GM18517 (cell line): ENCODE measurements around the gene KLHL29.

Experiments
- ATAC-seq: cut with Tn5 transposase; IDR thresholded peaks from one replicate; pipeline ENCODE4 v1.9.1; 2021; ENCODE audit warnings: mild to moderate bottlenecking, moderate library complexity; ENCODE audit not compliant: unreplicated experiment

Gene KLHL29

DNA sequence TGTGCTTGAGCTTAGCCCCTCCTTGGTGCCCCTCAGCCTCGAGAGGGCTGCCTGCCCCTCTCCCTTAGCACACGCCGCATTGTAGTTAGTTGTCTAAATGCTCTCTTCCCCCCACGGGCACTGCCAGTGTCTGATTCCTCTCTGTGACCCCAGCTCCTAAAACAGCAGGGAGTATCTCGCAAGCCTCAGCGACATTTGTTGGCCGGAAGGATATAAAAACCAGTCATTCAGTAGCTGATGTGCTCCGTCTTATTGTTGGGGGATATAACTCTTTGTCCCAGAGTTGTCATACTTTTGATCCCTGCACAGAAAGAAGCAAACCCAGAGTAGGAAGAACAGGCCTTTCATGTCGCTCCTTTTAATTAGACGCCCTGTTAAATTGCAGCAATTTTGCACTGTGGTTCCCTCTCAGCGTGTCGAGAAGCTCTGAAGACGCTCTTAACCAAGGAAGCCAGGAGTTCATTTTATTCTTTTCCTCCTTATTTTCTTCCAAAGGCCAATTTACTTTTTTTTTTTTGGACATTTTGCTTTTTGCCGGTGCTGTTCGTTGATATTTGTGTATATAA, 201.8 kb downstream of the KLHL29 start:
- no peak for ATAC-seq

DNA sequence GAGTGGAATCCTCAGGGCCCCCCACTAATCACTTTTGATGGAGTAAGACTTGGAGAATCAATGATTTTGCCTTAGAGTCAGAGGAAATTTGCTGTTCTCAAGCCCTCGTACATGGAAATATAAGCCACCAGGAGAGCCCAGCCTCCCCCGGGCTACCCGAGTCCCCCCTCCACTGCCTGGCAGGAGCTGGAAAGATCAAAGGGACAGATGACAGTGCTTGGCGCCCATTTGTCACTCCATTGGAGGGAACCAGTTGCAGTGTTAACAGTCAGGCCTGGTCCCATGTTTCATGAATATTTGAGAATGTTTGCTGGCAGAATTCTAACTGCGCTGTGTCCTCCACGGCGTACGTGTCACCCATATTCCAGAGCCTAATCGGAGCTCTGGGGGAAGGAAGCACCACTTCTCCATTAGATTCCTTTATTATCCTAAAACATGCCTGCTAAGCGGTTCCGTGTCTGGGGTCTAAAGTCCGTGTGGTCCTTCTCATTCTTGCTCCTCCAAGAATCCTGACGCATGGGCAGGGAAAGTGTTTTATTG, 202.4 kb downstream of the KLHL29 start:
- ATAC-seq: no peak

DNA sequence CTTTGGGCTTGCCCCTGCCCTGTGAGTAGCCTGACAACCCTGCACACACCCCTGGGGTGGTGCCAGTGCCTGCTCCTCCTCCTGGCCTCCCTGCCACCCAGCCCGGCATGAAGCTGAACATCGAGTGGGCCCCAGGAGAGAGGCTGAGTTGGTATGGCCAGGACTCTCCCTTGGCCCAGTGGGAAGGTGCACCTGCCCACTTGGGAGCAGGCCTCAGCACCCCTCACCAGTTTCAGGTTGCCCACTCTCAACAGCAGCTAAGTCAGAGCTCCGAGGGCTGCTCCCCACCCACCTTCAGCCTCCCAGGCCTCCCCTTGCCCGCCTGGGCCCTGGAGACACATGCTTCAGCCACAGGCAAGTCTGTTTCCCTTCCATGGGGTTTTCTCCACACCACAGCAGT, 203.1 kb downstream of the KLHL29 start:
- ATAC-seq: no peak

DNA sequence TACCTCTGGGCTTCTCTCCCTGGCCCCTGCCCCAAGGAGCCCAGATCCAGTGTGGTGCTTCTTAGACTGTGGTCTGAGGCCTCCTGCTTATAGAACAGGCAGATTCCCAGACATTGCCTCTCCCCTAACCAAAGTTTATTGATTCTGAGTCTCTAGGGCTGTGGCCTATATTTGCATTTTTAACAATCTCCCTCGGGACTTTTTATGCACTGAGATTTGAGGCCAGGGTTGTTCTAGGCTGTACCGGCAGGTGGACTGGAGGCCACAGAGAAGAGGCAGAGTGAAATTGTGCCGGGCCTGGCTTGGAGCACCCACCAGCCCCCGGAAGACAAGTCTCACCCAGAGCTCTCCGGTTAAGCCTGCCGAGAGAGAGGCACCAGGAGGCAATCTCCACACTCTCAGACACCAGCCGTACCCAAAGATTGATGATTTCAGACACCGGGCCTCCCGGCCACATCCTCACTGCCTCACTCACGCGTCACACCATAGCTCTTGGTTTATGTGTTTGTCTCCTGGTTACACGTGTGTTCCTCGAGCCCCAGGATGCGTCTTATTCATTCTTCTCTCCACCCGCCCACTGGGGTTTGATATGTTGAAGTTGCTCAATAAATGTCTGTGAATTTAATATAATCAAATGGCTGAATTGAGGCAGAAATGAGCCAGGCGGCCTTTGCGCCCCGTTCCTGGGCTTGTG, 203.7 kb downstream of the KLHL29 start:
- no peak for ATAC-seq

DNA sequence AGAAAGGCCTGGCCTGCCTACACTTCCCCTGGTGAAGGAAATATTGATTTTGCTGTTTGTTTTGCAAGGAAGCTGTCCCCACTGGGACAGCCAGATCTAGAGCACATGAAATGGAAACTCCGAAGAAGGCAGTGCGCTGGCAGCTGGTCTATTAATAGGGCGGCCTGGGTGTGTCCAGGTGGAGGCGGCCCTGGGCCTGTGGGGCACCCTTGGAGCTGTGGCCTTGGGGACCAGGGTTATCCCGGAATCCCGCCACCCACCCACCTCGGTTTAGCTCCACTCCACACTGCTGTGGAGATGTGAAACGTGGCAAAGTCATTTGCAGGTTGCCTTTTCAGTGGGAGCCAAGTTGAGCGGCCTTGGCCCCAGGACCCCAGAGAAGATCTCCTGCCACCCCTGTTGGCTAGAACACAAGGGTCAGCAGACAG, 204.3 kb downstream of the KLHL29 start:
- ATAC-seq: no peak

DNA sequence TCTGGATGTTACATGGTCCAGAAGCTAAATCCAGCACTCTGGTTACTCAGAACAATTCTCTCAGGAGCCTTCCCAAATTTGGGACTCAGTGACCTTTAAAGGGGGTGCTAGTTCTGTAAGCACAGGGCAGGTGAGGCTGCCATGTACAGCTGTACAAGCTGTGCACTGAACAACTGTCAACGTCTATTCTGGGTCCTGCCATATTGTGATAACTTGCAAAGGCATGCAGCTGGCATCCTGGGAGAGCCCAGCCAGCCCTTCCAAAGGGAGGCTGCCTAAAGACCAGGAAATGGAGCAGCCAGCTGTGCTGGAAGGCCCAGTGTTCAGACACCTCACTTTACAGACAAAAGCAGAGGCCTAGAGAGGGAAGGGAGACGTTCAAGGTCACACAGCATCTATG, 204.8 kb downstream of the KLHL29 start:
- ATAC-seq: no peak

DNA sequence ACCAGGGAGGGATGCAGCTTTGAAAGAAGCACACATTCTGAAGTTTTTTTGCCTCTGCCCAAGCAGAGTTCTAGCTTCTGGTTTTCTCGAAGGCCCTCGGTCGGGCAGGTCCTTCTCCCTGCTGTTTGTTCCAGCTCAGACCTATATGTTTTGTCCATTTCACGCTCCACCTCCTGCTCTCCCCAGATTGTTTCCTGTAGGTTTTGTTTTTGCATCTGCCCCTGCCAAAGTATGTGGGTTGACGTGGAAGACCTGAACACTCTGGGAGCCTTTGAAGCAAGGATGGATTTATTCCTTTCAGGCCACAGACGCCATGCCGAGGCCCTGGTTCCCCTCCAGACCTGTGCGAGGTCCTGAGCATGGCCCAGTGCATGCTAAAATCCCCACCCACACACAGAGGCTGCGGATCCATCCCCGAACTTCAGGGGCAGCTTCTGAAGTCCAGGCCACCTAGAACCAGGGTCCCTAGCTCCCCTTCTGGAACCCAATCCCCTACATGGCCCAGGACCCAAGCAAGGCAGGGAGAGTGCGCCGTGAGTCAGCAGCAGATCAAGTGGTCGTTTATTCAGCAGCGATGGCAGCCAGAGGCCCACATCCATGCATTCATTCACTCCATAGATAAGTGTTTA, 205.4 kb downstream of the KLHL29 start:
- ATAC-seq: no peak

DNA sequence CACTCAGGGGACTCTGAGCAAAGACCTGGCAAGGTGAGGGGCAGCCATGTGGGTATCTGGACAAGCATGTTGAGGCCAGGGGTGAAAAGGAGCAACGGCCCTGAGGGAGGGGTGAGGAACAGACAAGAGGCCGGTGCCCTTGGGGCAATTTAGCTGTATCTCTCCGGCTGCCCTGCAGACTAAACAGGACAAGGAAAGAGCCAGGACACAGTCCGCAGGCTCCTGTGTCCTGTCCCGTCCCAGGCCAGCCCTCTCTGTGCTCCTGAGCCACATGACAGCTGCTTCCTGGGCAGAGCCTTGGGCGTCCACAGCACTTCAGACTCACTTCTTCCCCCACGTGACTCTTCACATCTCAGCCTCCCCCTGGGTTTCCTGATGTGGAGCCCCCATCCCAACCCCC, 206.1 kb downstream of the KLHL29 start:
- no peak for ATAC-seq

DNA sequence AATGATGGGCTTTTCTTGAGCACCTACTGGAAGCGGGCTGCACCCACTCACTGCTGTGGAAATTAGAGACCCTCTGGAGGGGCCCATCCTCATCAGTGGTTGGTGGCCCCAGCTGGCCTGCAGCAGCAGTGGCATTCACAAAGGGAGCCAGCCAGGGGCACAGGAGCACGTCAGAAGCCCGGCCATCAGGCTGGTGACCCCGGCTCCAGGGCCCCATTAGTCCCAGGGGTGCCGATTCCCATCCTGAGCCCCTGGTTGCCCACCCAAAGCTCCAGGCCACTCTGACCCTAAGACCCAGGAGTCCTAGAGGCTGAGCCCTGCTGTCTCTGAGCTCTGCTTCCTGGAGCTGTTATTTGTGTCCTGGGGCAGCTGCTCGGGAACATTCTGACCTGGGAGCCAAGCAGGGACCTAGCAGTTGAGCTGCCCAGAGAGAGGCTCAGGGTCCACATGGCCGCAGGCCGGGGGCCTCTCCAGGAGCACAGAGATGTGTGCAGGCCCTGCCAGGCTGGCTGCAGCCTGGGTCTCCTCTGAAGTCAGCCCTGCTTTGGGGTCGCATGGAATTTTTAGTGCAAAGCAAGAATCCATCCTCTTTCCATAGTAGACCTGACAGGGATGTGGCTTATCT, 207.2 kb downstream of the KLHL29 start:
- no peak for ATAC-seq

DNA sequence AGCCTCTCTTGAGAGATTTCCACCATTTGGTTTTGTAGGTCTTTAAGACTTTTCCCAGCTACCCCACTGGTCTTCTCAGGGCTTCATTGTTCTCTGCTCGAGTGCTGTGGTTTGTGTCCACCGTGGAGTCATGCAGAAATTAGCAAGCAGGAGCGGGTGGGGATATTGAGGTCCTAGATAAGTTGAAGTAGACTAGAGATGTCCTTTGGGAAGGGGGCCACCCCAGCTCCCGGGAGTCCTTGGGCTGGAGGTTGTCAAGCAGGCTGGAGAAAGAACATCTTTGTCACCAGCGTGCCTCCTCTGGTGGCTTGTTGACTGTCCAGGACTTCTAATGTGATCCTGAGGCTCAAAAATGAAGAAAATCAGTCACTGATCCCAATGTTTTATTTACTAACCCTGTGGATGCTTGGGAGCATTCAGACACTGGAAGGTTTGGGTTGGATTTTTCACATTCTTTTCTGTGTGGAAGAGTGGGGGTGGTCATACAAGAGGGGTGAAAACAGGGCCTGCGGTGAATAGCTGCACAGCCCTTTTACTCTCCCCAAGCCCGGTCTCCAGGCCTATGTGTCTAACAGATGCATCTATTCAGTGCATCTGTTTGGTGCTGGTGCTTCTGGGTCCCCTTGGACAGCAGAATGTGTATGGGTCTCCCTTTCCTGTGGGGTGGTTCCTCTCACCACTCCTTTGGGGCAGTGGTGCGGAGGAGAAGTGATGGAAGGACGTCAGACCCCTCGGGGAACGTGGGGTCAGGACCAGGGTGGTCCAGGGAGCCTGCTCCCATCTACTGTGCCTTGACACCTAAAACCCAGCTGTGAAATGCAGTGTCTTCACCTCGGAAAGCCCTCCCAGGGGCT, 208.1 kb downstream of the KLHL29 start:
- ATAC-seq: no peak

DNA sequence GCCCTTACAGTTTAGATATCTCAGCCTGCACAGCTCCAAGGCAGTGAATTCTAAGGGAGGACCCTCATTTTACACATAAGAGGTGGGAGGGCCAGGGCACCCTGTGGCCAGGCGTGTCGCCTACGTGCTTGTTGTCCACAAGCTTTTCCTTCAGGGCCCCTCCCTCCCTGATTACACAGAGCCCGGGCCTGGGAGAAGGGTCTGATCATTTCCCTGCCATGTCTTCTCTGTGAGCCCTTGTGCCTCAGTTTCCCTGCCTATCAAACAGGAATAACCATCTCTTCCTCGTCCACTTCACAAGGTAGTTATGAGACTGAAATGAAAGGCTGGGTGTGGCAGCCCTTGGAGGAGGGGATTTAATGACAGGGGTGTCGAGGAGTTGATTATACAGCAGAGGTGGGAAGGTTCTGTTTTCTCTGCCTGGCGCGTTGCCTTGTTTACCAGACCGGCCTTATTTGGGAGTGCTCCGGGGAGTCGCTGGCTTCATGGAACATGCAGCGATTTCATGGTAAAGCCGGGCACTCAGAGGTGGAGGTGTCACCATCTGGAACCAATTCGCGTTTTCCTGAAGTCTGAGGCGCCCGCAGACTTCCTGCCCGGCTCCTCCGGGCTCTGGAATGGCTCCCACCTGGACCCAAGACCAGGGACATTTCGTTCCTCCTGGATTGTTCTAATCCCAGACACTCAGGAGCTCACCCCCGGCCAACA, 208.9 kb downstream of the KLHL29 start:
- ATAC-seq: no peak

DNA sequence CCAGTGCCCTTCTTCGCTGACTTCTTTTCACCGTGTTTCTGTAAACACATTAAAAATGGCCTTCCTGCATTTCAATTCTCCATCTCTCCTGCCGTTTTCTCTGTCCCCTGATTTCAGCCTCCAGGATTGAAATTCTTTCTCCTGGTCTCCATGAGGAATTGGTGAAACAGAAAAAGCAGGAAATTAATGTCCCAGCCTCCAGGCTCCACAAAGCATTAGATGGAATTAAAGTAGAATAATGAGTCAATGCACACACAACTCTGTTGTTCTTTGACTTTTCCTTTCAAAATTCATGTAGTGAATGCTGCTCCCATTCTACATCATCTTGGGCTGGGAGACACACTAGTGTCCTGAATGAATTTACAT, 209.5 kb downstream of the KLHL29 start:
- ATAC-seq: no peak

DNA sequence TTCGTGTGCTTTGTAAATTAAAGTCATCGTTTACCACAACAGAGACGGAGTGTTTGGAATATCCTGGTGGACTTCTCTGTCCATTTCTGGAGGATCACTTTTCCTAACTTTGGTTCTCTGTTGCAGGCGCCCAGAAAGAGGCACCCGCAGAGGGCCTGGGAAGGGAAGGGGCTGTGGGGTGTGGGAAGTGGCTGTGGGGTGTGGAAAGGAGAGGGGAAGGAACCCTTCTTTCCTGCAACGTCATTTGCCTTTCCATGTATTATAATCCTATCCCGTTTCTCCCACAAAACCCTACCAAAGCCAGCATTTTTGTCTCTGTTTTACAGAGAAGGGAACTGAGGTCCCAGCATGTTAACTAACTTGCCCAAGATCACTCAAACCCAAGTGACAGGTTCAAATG, 210.0 kb downstream of the KLHL29 start:
- no peak for ATAC-seq

DNA sequence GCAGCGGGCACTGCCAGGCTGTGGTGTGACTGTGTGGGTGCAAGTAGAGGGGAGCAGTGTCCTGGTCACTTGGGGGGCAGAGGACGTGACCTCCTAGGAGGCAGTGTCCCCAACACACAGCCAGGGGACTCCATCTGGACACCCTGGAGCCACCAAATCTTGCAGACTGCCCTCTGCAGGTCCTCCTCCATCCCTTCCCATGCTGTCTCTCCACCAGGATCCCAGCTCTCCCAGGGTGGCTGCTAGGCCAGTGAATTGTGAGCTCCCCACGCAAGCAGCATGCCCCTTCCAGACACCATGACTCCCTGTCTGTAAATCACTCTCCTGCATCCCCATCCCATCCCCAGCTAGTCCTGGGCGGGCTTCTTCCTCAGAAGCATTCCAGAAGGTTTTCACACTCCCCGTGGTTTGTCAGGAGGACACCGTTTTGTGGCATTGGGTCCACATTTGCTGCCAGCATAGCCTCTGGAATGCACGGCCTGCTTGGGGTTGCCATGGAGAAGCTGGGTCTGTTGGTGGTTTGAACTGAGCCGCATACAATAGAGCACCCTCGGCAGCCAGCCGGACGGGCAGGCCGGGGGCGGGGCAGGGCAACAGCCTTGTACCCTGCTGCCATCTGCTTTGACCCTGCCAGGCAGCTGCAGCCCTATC, 210.7 kb downstream of the KLHL29 start:
- no peak for ATAC-seq

DNA sequence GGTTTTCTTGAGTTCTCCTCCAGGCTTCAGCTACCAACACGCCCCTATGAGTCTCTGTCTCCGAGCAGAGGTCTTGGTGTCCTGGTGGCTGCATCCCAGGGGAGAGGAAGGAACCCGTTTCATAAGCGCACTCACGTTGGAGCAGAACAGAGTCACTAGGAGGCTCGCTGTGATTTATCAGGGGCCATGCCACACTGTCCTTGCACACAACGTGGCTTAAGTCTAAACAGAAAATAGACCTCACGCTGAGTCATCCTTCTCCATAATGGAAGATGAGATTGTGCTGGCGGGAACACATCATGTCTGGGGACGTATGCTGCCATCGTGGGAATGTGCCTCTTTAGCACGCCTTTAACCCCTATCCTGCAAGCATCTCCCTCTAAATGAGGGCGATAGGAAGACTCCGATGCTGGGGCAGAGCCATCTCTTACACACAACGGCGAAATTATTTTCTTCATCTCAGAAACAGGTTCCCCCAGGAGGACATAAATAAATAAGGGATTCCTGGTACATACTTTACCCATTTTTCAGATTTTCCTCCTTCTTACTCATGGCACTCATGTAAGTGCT, 211.4 kb downstream of the KLHL29 start:
- no peak for ATAC-seq

DNA sequence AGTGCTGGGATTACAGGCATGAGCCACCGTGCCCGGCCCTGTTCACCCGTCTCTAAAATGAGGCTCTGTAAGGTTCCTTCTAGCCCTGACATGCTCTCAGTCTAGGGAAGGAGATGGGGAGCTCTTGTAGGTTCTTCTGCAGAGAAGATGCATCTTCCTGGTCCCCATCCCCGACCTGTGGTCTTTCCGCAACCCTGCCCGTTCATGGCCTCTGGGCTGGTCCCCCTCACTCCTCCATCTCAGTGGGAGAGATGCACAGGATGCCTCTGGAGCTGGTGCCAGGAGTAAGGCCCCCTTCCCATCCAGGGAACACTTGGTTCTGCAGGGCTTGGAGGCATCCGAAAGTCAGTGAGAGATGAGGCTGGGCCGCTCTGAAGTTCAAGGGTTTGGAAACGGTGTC, 212.7 kb downstream of the KLHL29 start:
- ATAC-seq: no peak

DNA sequence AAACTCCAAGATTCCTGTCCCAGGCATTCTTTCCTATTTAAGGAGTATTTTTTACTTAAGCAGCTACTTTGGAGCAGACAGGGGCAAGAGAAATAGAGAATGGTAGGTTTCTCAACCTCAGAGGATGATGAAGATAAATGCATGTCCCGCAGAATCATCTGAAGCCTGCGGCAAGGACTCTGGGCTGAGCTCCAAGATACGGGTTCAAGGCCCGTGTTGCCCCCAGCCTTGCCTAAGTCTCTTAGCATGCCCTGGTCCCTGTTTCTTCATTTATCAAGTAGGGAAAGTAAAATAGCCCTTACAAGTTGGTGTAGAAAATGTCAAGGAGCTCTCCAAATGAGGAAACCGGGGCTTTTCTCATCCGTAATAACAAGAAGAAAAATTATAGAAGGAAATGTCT, 214.0 kb downstream of the KLHL29 start:
- no peak for ATAC-seq

DNA sequence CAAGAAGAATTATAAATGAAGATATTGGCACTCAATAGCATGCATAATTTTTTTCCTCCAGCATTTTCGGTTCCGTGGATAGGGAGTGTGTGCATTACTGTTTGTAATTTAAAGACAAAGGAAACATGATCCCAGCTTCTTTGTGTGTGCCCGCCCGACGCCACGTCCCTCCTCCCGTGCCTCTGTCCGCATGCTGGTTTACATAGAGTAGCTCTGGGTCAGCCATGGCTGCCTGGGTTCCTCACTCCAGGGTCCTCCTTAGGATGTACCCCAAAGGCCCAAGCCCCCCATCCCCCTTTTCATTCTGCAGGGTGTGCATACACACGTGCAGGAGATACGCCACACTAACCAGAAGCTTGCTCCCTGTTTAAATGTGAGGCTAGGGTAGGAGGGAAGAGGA, 214.7 kb downstream of the KLHL29 start:
- ATAC-seq: no peak

DNA sequence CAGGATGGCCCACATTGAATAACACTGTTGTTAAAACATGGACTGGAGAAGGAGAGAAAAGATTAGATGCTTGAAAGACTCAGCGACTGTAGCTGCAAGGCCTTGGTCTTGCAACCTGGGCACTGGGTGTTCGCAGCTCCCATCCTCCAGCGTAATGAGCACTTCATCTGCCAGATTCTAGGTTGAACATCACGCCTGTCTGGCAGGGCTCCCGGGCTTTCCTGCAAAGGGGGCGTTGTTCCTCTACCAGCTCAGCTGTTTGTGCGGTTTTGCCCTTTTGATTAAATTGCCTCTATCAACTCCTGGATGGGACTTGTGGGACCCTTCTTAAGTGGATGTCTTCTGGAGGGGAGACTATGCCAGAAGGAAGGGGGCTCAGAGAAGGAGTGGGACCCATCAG, 215.4 kb downstream of the KLHL29 start:
- ATAC-seq: no peak
